DOHH2 (cell line): Measurements from ENCODE around the gene TTLL9.

Experiments used
- H3F3A ChIP-seq: fragments of 200-600 bp; sonication (generic), shearing (Covaris generic); 2 replicates; pipeline ENCODE4 v1.6.0; 2016; ENCODE audit warnings: antibody characterized with exemption, mild to moderate bottlenecking; ENCODE audit not compliant: control insufficient read depth, insufficient read depth
- H3K27ac ChIP-seq: fragments of 200-600 bp; sonication (generic); 2 replicates; pipeline ENCODE4 v1.5.1; 2014; ENCODE audit warnings: low read depth, mild to moderate bottlenecking, low read length, moderate library complexity
- H3K27me3 ChIP-seq: fragments of 200-600 bp; sonication (generic); 2 replicates; pipeline ENCODE4 v1.6.1; 2014; ENCODE audit warnings: mild to moderate bottlenecking, low read length, mixed read lengths; ENCODE audit not compliant: control insufficient read depth
- H3K36me3 ChIP-seq: fragments of 200-600 bp; sonication (generic); 2 replicates; pipeline ENCODE4 v1.6.1; 2014; ENCODE audit warnings: mild to moderate bottlenecking, low read length, moderate library complexity, mixed read lengths; ENCODE audit not compliant: control insufficient read depth
- H3K4me1 ChIP-seq: fragments of 200-600 bp; sonication (generic); 2 replicates; pipeline ENCODE4 v1.6.1; 2014; ENCODE audit warnings: mild to moderate bottlenecking, low read length, mixed read lengths; ENCODE audit not compliant: control insufficient read depth
- H3K4me2 ChIP-seq: fragments of 200-600 bp; sonication (generic); 2 replicates; pipeline ENCODE4 v1.6.0; 2014; ENCODE audit warnings: mild to moderate bottlenecking, low read length, moderate library complexity
- H3K4me3 ChIP-seq: fragments of 200-600 bp; sonication (generic); 2 replicates; pipeline ENCODE4 v1.5.1; 2014; ENCODE audit warnings: mild to moderate bottlenecking, low read length, mixed read lengths
- H3K79me2 ChIP-seq: fragments of 200-600 bp; sonication (generic); 2 replicates; pipeline ENCODE4 v1.6.1; 2014; ENCODE audit warnings: mild to moderate bottlenecking, low read length, mixed read lengths; ENCODE audit not compliant: control insufficient read depth
- H3K9me2 ChIP-seq: fragments of 200-600 bp; sonication (generic); replicated peaks from 2 replicates; pipeline ENCODE4 v1.6.1; 2014; ENCODE audit warnings: mild to moderate bottlenecking, low read length, mixed read lengths; ENCODE audit not compliant: control insufficient read depth
- H3K9me3 ChIP-seq: fragments of 200-600 bp; sonication (generic); 2 replicates; pipeline ENCODE4 v1.6.1; 2014; ENCODE audit warnings: antibody characterized with exemption, low read length, mixed read lengths; ENCODE audit not compliant: control insufficient read depth, insufficient read depth
- H4K20me1 ChIP-seq: fragments of 200-600 bp; sonication (generic); 2 replicates; pipeline ENCODE4 v1.6.0; 2014; ENCODE audit warnings: low read depth, mild to moderate bottlenecking, antibody characterized with exemption, low read length, moderate library complexity; ENCODE audit not compliant: control insufficient read depth, insufficient read depth
- EZH2phosphoT487 ChIP-seq: fragments of 200-600 bp; sonication (generic); IDR thresholded peaks from 2 replicates; pipeline ENCODE4 v1.6.1; 2017; ENCODE audit warnings: borderline replicate concordance, mild to moderate bottlenecking, antibody characterized with exemption, low read length, moderate library complexity, mixed read lengths
- TF ChIP-seq, protein P1 (sequence below): fragments of 200-600 bp; sonication (generic); IDR thresholded peaks from one replicate; pipeline ENCODE4 v1.5.1; 2014; ENCODE audit warnings: antibody characterized with exemption, mild to moderate bottlenecking, low read depth, low read length; ENCODE audit not compliant: poor library complexity, severe bottlenecking

TTLL9 gene

DNA sequence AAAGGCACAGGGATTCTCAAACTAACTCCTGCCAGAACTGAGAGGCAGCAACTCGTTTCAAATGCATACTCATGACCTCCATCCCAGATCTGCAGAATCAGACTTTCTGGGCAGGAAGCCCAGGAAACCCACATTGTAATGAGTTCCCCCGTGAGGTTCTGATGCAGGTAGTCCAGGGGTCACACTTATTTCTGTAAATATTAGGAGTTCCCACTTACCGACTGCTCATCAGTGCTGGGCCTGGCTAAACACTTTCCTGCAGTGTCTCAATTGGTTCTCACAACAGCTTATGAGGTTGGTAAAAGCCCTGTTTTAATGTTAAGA, 11.7 kb upstream of the TTLL9 start:
- no peaks in the 10 kb centered on the region for H3K36me3 ChIP-seq
- no peak overlapping the region for H3K27ac ChIP-seq
- H4K20me1 ChIP-seq = no peaks in the 10 kb centered on the region
- no peak for TF ChIP-seq EZH2phosphoT487
- TF ChIP-seq, protein P1, sequence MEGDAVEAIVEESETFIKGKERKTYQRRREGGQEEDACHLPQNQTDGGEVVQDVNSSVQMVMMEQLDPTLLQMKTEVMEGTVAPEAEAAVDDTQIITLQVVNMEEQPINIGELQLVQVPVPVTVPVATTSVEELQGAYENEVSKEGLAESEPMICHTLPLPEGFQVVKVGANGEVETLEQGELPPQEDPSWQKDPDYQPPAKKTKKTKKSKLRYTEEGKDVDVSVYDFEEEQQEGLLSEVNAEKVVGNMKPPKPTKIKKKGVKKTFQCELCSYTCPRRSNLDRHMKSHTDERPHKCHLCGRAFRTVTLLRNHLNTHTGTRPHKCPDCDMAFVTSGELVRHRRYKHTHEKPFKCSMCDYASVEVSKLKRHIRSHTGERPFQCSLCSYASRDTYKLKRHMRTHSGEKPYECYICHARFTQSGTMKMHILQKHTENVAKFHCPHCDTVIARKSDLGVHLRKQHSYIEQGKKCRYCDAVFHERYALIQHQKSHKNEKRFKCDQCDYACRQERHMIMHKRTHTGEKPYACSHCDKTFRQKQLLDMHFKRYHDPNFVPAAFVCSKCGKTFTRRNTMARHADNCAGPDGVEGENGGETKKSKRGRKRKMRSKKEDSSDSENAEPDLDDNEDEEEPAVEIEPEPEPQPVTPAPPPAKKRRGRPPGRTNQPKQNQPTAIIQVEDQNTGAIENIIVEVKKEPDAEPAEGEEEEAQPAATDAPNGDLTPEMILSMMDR = no peak
- no peak overlapping the region for H3K4me3 ChIP-seq
- H3K9me3 ChIP-seq = no peaks in the 10 kb centered on the region
- H3K4me1 ChIP-seq = peaks cover 7% of the 10 kb centered on the region
- H3F3A ChIP-seq = no peaks in the 10 kb centered on the region
- H3K9me2 ChIP-seq = no peaks in the 10 kb centered on the region
- H3K4me2 ChIP-seq = no peak overlapping the region
- peaks cover 55% of the 10 kb centered on the region for H3K27me3 ChIP-seq
- no peaks in the 10 kb centered on the region for H3K79me2 ChIP-seq

DNA sequence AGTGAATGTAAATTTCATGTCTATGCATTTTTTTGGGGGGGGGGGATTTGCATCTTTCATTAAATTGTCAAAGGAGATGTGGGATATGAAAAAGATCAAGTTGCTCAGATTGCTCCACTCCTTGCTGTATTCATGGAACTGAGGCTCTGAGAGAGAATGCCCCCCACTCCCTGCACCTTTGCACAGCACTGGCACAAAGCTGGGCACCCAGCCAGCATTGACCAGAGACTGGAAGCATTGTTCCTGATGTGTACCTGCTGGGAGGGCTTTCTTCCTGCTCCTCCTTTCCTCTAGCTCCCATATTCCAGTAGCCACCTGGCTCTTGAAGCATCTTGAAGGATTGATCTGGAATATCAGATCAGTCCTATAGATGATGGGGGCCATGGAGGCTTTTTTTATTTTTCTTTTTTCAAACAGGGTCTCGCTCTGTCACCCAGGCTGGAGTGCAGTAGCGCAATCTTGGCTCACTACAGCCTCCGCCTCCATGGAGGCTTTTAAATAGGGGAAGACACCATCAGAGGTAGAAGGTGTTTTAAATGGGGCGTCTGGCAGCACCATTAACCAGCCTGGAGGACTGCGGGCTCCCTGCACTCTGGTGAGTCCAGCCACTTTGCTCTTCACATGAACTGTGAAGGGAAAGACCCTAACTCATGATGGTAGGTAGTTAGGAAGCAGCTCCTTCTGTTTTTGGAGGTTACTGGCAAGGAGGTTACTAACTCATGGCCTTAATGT, 11.0 kb upstream of the TTLL9 start:
- H3K27ac ChIP-seq = no peak overlapping the region
- H3K4me2 ChIP-seq = no peak overlapping the region
- TF ChIP-seq, protein P1 = no peak
- no peak for TF ChIP-seq EZH2phosphoT487
- H3F3A ChIP-seq = no peaks in the 10 kb centered on the region
- no peaks in the 10 kb centered on the region for H4K20me1 ChIP-seq
- no peak overlapping the region for H3K4me3 ChIP-seq
- no peaks in the 10 kb centered on the region for H3K9me2 ChIP-seq
- H3K9me3 ChIP-seq = no peaks in the 10 kb centered on the region
- H3K36me3 ChIP-seq = no peaks in the 10 kb centered on the region
- peaks cover 52% of the 10 kb centered on the region for H3K27me3 ChIP-seq
- H3K4me1 ChIP-seq = peaks cover 7% of the 10 kb centered on the region
- H3K79me2 ChIP-seq = no peaks in the 10 kb centered on the region

DNA sequence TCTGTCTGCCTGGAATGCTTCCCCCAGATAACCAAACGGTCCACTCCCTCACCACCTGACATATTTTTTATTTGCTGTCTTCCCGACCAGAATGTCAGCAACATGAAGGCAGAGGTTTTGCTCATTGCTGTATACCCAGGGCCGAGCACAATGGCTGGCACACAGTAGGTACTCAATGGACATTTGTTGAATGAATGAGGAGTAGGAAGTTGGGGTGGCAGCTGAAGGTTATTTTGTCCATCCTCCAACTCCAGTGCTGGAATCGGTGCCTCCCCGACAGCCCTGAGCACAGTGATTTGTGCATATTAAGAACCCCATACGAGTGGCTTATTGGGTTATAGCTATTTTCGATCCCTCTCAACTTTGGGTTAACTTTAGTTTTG, 10.4 kb upstream of the TTLL9 start:
- Histone ChIP-seq H3K9me3 (no peaks in the 10 kb centered on the region), H4K20me1 (no peaks in the 10 kb centered on the region), H3K4me2 (no peak overlapping the region), H3K27me3 (peaks cover 48% of the 10 kb centered on the region), H3K27ac (no peak overlapping the region), H3F3A (no peaks in the 10 kb centered on the region), H3K79me2 (no peaks in the 10 kb centered on the region), H3K4me3 (no peak overlapping the region), H3K36me3 (no peaks in the 10 kb centered on the region), H3K9me2 (no peaks in the 10 kb centered on the region), H3K4me1 (peaks cover 7% of the 10 kb centered on the region)
- TF ChIP-seq, protein P1 = no peak
- TF ChIP-seq EZH2phosphoT487 = no peak
